ENCODE data around the gene LYST. TPM values are rescaled to one million over a fixed set of nuclear protein-coding genes. Genes with fewer than 3 reads are reported as not detected.

Gene LYST
- total and polyA plus RNA-seq, 8 donors: 1.7 to 95.6 (median 17.9) TPM

DNA sequence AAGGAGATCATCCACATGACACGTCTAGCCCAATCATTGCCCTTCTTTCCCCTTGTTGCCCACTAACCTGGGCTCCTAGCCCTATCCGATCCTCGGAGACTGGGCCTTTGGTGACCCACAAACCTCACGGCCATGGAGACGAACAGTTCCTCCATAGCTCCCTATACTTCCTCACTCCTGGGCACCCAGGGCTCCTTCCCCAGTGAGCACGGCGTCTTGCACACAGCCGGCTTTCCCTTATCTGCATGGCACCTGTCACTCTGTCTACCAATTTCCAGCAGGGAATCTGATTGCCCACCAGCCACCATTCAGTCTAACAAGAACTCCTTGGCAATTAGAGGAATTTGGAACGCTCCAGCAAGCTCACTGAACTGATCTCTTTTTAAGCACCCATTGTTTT, 220.2 kb downstream of the LYST start:
- Histone ChIP-seq H3K27ac (no peak overlapping the region), H3K27me3 (peaks cover 0 to 82% (median 49%) of the 10 kb centered on the region in 3 donors), H3K9me3 (no peaks in the 10 kb centered on the region), H3K36me3 (no peaks in the 10 kb centered on the region), H3K4me1 (peaks cover 30 to 38% (median 31%) of the 10 kb centered on the region in 4 donors), H3K4me3 (no peak overlapping the region)
- intact Hi-C loops (cut with DNase I; ENCODE audit: low total_unique reads): no loop called here
- no peak for DNase-seq
- TF ChIP-seq POLR2AphosphoS5 (IDR thresholded peaks at IDR 0.05) (no peak), EP300 (IDR thresholded peaks at IDR 0.05) (no peak), POLR2A (IDR thresholded peaks at IDR 0.05) (no peak)
- TF ChIP-seq, protein P1, sequence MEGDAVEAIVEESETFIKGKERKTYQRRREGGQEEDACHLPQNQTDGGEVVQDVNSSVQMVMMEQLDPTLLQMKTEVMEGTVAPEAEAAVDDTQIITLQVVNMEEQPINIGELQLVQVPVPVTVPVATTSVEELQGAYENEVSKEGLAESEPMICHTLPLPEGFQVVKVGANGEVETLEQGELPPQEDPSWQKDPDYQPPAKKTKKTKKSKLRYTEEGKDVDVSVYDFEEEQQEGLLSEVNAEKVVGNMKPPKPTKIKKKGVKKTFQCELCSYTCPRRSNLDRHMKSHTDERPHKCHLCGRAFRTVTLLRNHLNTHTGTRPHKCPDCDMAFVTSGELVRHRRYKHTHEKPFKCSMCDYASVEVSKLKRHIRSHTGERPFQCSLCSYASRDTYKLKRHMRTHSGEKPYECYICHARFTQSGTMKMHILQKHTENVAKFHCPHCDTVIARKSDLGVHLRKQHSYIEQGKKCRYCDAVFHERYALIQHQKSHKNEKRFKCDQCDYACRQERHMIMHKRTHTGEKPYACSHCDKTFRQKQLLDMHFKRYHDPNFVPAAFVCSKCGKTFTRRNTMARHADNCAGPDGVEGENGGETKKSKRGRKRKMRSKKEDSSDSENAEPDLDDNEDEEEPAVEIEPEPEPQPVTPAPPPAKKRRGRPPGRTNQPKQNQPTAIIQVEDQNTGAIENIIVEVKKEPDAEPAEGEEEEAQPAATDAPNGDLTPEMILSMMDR (IDR thresholded peaks at IDR 0.05): no peak
- 77 to 84% (median 83%) methylated on average over 9 of the region's 9 CpGs for whole genome bisulfite sequencing, 5 donors

DNA sequence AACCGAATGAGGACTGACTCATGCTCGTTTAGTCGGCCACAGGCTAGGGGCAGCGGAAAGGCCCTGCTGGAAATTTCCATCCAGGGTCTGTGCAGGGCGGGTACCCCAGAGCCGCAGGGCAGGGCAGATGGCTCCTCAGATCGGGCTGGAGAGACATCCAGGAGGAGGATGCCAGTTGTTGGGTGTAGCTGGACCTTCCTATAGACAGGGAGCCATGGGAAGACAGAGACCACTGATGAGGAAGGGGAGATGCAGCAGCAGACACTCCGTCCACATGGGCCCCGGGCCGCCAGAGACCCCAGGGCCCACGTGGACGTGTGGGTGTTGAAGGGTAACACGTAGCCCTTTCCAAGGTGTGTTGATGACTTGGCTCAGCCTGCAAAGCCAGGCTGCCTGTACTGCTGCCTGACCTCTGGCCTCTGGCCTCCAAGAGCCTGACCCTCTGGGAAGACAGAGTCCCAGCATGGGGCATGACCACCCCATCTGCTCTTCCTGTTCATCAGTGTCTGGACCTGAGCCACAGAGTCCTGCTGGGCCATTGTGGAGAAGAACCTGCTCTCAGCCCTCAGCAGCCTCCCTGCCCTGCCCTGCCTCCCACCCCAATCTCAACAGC, 221.9 kb downstream of the LYST start:
- no peak for DNase-seq
- no peaks in the 10 kb centered on the region for H3K9me3 ChIP-seq
- peaks cover 17 to 24% (median 20%) of the 10 kb centered on the region in 4 donors for H3K4me1 ChIP-seq
- WGBS, 5 donors: 76 to 90% (median 89%) methylated on average over 8 to 13 of the region's 13 CpGs
- no peak overlapping the region for H3K4me3 ChIP-seq
- TF ChIP-seq, protein P1 (IDR thresholded peaks at IDR 0.05): no peak
- TF ChIP-seq POLR2AphosphoS5 (IDR thresholded peaks at IDR 0.05) (no peak), EP300 (IDR thresholded peaks at IDR 0.05) (no peak), POLR2A (IDR thresholded peaks at IDR 0.05) (no peak)
- intact Hi-C loops (cut with DNase I; ENCODE audit: low total_unique reads): no loop called here
- H3K27ac ChIP-seq: no peak overlapping the region
- peaks cover 0 to 69% (median 32%) of the 10 kb centered on the region in 3 donors for H3K27me3 ChIP-seq
- H3K36me3 ChIP-seq: no peaks in the 10 kb centered on the region

DNA sequence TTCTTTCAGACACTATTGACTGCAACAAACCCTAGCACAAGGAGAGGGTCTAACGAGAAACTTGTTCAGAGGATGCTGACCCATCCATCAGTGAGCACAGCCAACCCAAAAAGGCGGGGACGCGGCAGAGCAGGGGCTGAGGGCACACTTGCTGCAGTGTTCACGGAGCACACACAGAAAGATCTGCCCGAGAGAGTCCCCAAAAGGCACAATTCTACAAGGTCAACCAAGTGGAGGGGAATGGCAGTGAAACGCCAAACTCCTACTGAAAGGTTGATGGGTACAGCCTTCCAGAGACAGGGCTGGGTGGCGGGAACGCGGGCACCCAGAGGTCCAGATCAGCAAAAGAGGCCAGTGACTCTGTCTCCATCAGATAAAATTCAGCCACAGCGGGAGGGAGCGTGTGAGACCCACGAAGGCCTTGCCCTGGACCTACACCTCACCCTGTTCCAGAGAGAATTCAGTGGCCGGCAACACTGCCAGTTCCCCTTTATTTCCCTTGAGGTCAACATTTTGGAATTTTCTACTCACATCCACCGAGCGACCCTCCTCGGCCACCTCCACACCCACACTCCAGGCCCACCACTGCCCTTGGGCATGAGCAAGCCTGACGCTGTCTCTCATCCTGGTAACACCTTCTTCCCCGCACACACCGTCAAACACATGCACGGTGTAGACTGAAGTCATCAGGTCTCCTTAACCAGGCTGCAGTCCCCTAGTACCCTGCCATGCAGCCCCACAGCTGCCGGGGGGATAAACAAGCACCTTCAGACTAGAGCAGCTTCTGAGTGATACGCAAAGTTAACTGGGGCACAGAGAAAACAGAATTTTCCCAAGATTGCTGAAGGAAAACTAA, 222.6 kb downstream of the LYST start:
- peaks cover 0 to 63% (median 25%) of the 10 kb centered on the region in 3 donors for H3K27me3 ChIP-seq
- no peak for DNase-seq

DNA sequence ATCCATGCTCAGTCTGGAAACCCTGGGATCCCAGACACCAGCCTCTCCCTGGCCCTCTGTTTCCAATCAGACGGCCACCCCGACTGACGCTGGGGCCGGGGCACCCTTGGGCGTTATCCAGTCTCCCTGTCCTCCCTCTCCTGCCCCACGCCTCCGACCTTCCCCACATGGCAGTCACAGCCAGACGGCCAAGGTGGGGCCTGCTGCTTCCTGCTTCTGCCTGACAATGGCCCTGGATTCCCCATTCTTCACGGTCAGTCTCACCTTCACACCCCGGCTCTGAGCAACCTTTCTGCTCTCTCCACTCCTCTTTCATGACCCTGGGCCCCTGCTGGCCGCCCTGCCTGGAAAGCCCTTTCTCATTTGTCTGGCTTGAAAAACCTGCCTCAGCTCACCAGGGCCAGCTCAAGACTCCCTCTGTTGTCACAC, 223.7 kb downstream of the LYST start:
- intact Hi-C loops (cut with DNase I; ENCODE audit: low total_unique reads): no loop called here
- H3K4me3 ChIP-seq: no peak overlapping the region
- WGBS, 5 donors: 49 to 59% (median 52%) methylated on average over 11 of the region's 11 CpGs
- H3K36me3 ChIP-seq: no peaks in the 10 kb centered on the region
- TF ChIP-seq, protein P1 (IDR thresholded peaks at IDR 0.05): no peak
- TF ChIP-seq POLR2AphosphoS5 (IDR thresholded peaks at IDR 0.05): no peak
- no peak for TF ChIP-seq POLR2A (IDR thresholded peaks at IDR 0.05)
- no peak for TF ChIP-seq EP300 (IDR thresholded peaks at IDR 0.05)
- no peaks in the 10 kb centered on the region for H3K9me3 ChIP-seq
- no peak for DNase-seq
- peaks cover 0 to 52% (median 14%) of the 10 kb centered on the region in 3 donors for H3K27me3 ChIP-seq
- H3K4me1 ChIP-seq: peaks cover 0 to 7% (median 3%) of the 10 kb centered on the region in 4 donors
- H3K27ac ChIP-seq: no peak overlapping the region

More for the DNA sequence above, 222.6 kb downstream of the LYST start:
- TF ChIP-seq POLR2A (IDR thresholded peaks at IDR 0.05) (no peak), POLR2AphosphoS5 (IDR thresholded peaks at IDR 0.05) (no peak), EP300 (IDR thresholded peaks at IDR 0.05) (no peak)
- TF ChIP-seq, protein P1 (IDR thresholded peaks at IDR 0.05): no peak
- no peak overlapping the region for H3K4me3 ChIP-seq
- no peak overlapping the region for H3K27ac ChIP-seq
- peaks cover 9 to 17% (median 13%) of the 10 kb centered on the region in 4 donors for H3K4me1 ChIP-seq
- WGBS, 5 donors: 90 to 93% (median 93%) methylated on average over 23 of the region's 23 CpGs
- no peaks in the 10 kb centered on the region for H3K9me3 ChIP-seq
- intact Hi-C loops (cut with DNase I; ENCODE audit: low total_unique reads): no loop called here
- H3K36me3 ChIP-seq: no peaks in the 10 kb centered on the region

Data from stomach (tissue), 9 donors.